H1 (cell line): ENCODE results near the gene LDAH. TPM values are rescaled to one million over a fixed set of nuclear protein-coding genes. Genes with fewer than 3 reads are reported as not detected.

ENCODE experiments used
- CTCF ChIA-PET: fragments of 300-600 bp; sonication (Branson Sonifier 250); formaldehyde crosslinking; loops from one replicate; lab custom pipeline; 2021; ENCODE audit not compliant: partially characterized antibody; lab: Charles Lee
- POLR2A ChIA-PET: fragments of 300-600 bp; sonication (Branson Sonifier 250); formaldehyde crosslinking; loops from one replicate; lab custom pipeline; 2021; ENCODE audit warnings: inconsistent platforms; ENCODE audit not compliant: partially characterized antibody; lab: Charles Lee
- DNase-seq, 2 experiments: peaks; one replicate each; pipeline versions ENCODE4 v3.0.0 to v3.0.0-alpha.2; 2010 to 2022; ENCODE audit warnings: low spot score in 2 of 2, low read depth in 1 of 2, mixed read lengths in 1 of 2
- FAIRE-seq: peaks from 2 replicates; lab custom pipeline; 2011; peaks lifted over from hg19 to GRCh38; lab: Jason Lieb, UNC
- H2AFZ ChIP-seq: 2 replicates; pipeline ENCODE4 v1.8.1; 2012; ENCODE audit warnings: low read length, inconsistent platforms
- H2AK5ac ChIP-seq: 2 replicates; pipeline ENCODE4 v1.6.1; 2013; ENCODE audit warnings: low read depth, low read length
- H2BK120ac ChIP-seq: replicated peaks from 2 replicates; pipeline ENCODE3; 2013; ENCODE audit warnings: low read depth, low read length, inconsistent platforms
- H2BK12ac ChIP-seq: 2 replicates; pipeline ENCODE4 v1.6.1; 2013; ENCODE audit warnings: low read depth, low read length
- H2BK15ac ChIP-seq: 2 replicates; pipeline ENCODE4 v1.6.1; 2013; ENCODE audit warnings: low read length
- H2BK20ac ChIP-seq: 2 replicates; pipeline ENCODE4 v1.6.1; 2013; ENCODE audit warnings: low read length
- H2BK5ac ChIP-seq: 2 replicates; pipeline ENCODE4 v1.6.1; 2013; ENCODE audit warnings: low read depth, low read length
- H3K14ac ChIP-seq: 2 replicates; pipeline ENCODE4 v1.6.1; 2013; ENCODE audit warnings: inconsistent platforms; ENCODE audit not compliant: insufficient read length
- H3K18ac ChIP-seq: 2 replicates; pipeline ENCODE4 v1.6.1; 2013; ENCODE audit warnings: low read length; ENCODE audit errors: extremely low read depth
- H3K23ac ChIP-seq: 2 replicates; pipeline ENCODE4 v1.6.1; 2013; ENCODE audit warnings: inconsistent platforms; ENCODE audit not compliant: insufficient read length
- H3K23me2 ChIP-seq: 2 replicates; pipeline ENCODE4 v1.6.1; 2013; ENCODE audit warnings: low read depth, low read length
- H3K27ac ChIP-seq: 2 replicates; pipeline ENCODE4 v1.6.1; 2011; ENCODE audit warnings: low read depth, low read length, inconsistent platforms
- H3K27me3 ChIP-seq, 4 experiments: replicated peaks in 1 of 4; 1 replicate in 1 of 4; 2 replicates in 3 of 4; pipeline versions ENCODE4 v1.6.1 to v1.8.1; 2011 to 2013; ENCODE audit warnings: low read length in 3 of 4, mild to moderate bottlenecking in 3 of 4, inconsistent platforms in 2 of 4, mixed read lengths in 2 of 4, moderate library complexity in 1 of 4; ENCODE audit not compliant: control insufficient read depth in 3 of 4, insufficient read depth in 3 of 4; ENCODE audit errors: extremely low read depth in 1 of 4
- H3K36me3 ChIP-seq, 4 experiments: 2 replicates each; pipeline versions ENCODE4 v1.6.1 to v1.8.1; 2011 to 2013; ENCODE audit warnings: mild to moderate bottlenecking in 4 of 4, low read length in 3 of 4, moderate library complexity in 2 of 4, control low read depth in 1 of 4, inconsistent platforms in 1 of 4; ENCODE audit not compliant: insufficient read depth in 4 of 4, control insufficient read depth in 2 of 4
- H3K4ac ChIP-seq: replicated peaks from 2 replicates; pipeline ENCODE3; 2013; ENCODE audit warnings: low read length, low read depth, mixed read lengths, inconsistent platforms; ENCODE audit not compliant: insufficient read length
- H3K4me1 ChIP-seq, 4 experiments: replicated peaks in 1 of 4; 1 replicate in 1 of 4; 2 replicates in 3 of 4; pipeline versions ENCODE4 v1.6.1 to v1.8.1; 2011 to 2013; ENCODE audit warnings: low read length in 3 of 4, inconsistent platforms in 2 of 4, mixed read lengths in 1 of 4; ENCODE audit not compliant: insufficient read depth in 4 of 4, control insufficient read depth in 3 of 4
- H3K4me2 ChIP-seq, 2 experiments: 2 replicates each; pipeline versions ENCODE4 v1.6.1 to v1.8.1; 2011 to 2013; ENCODE audit warnings: low read depth in 2 of 2, low read length in 2 of 2, control low read depth in 1 of 2, inconsistent platforms in 1 of 2, mild to moderate bottlenecking in 1 of 2; ENCODE audit not compliant: insufficient read depth in 1 of 2
- H3K4me3 ChIP-seq, 4 experiments: fragments of 200-600, 300-600 bp in 1 of 4; sonication (generic), shearing (Covaris generic), sonication (Bioruptor Twin) in 1 of 4; 2 replicates each; pipeline versions ENCODE4 v1.5.1 to v1.8.1; 2011 to 2016; ENCODE audit warnings: low read length in 4 of 4, low read depth in 3 of 4, control low read depth in 2 of 4, inconsistent platforms in 2 of 4, mild to moderate bottlenecking in 2 of 4, mixed read lengths in 1 of 4, moderate library complexity in 1 of 4; ENCODE audit not compliant: insufficient read depth in 2 of 4; ENCODE audit errors: extremely low read depth in 1 of 4
- H3K56ac ChIP-seq: replicated peaks from 2 replicates; pipeline ENCODE3; 2013; ENCODE audit warnings: low read depth, mild to moderate bottlenecking, mixed read lengths, low read length, inconsistent platforms; ENCODE audit not compliant: insufficient read length
- H3K79me1 ChIP-seq: 2 replicates; pipeline ENCODE4 v1.6.1; 2013; ENCODE audit warnings: low read depth, low read length, control low read depth
- H3K79me2 ChIP-seq, 2 experiments: 2 replicates each; pipeline versions ENCODE4 v1.6.1 to v1.8.1; 2012 to 2013; ENCODE audit warnings: low read length in 2 of 2, mild to moderate bottlenecking in 2 of 2, inconsistent platforms in 1 of 2; ENCODE audit not compliant: insufficient read depth in 2 of 2, control insufficient read depth in 1 of 2
- H3K9ac ChIP-seq, 4 experiments: replicated peaks in 1 of 4; 1 replicate in 1 of 4; 2 replicates in 3 of 4; pipeline versions ENCODE4 v1.6.1 to v1.8.1; 2011 to 2013; ENCODE audit warnings: low read depth in 3 of 4, low read length in 3 of 4, control low read depth in 2 of 4, mild to moderate bottlenecking in 2 of 4, moderate library complexity in 2 of 4, inconsistent platforms in 1 of 4; ENCODE audit errors: extremely low read depth in 1 of 4
- H3K9me3 ChIP-seq, 2 experiments: 2 replicates each; pipeline versions ENCODE4 v1.6.1 to v1.8.1; 2012 to 2013; ENCODE audit warnings: mild to moderate bottlenecking in 2 of 2, moderate library complexity in 2 of 2, control low read depth in 1 of 2, inconsistent platforms in 1 of 2, low read depth in 1 of 2, low read length in 1 of 2, mixed read lengths in 1 of 2; ENCODE audit not compliant: insufficient read depth in 2 of 2
- H4K20me1 ChIP-seq, 2 experiments: replicated peaks in 1 of 2; 2 replicates each; pipeline versions ENCODE3 to v1.8.1; 2011 to 2013; ENCODE audit warnings: inconsistent platforms in 2 of 2, low read length in 2 of 2, mild to moderate bottlenecking in 1 of 2; ENCODE audit not compliant: insufficient read depth in 2 of 2, control insufficient read depth in 1 of 2
- H4K5ac ChIP-seq: 2 replicates; pipeline ENCODE4 v1.6.1; 2013; ENCODE audit warnings: low read length, low read depth, mixed read lengths, inconsistent platforms; ENCODE audit not compliant: insufficient read length
- H4K8ac ChIP-seq: 2 replicates; pipeline ENCODE4 v1.8.0; 2013; ENCODE audit warnings: mild to moderate bottlenecking, moderate library complexity, low read length, inconsistent platforms; ENCODE audit not compliant: insufficient read depth; ENCODE audit errors: extremely low read depth
- H4K91ac ChIP-seq: replicated peaks from 2 replicates; pipeline ENCODE3; 2013; ENCODE audit warnings: low read length, mixed read lengths, inconsistent platforms; ENCODE audit not compliant: insufficient read length
- ASH2L ChIP-seq: fragments of 200-600, 300-600 bp; sonication (generic); IDR thresholded peaks from one replicate; pipeline ENCODE4 v1.7.1; 2017; ENCODE audit warnings: low read length
- EZH2 ChIP-seq: fragments of 200-600 bp; sonication (generic); IDR thresholded peaks from 2 replicates; pipeline ENCODE4 v1.7.1; 2012; ENCODE audit warnings: low read depth, mild to moderate bottlenecking, moderate library complexity, low read length, inconsistent platforms; ENCODE audit not compliant: severe bottlenecking
- RXRA ChIP-seq: IDR thresholded peaks from 2 replicates; pipeline ENCODE4 v1.6.1; 2011; ENCODE audit warnings: low read depth, mild to moderate bottlenecking, low read length, moderate library complexity; ENCODE audit not compliant: insufficient read depth
- SIN3A ChIP-seq, 2 experiments: IDR thresholded peaks in 1 of 2; conservative IDR thresholded peaks in 1 of 2; 2 replicates each; pipeline ENCODE4 v1.6.1; 2011 to 2012; ENCODE audit warnings: low read length in 2 of 2, improper control_type of control experiment in 1 of 2, low read depth in 1 of 2, mild to moderate bottlenecking in 1 of 2
- TAF1 ChIP-seq: IDR thresholded peaks from 2 replicates; pipeline ENCODE4 v1.6.1; 2011; ENCODE audit warnings: mild to moderate bottlenecking, low read depth, low read length
- YY1 ChIP-seq: IDR thresholded peaks from 2 replicates; pipeline ENCODE4 v1.6.1; 2011; ENCODE audit warnings: low read depth, mild to moderate bottlenecking, low read length
- WGBS, 2 experiments: shearing (Covaris generic) in 1 of 2; methylation state at CpG; one replicate each; pipeline versions ENCODE4 v1.1.6 to v1.1.7; 2013 to 2015; ENCODE audit warnings: low lambda C conversion rate in 2 of 2, mixed read lengths in 2 of 2, inconsistent platforms in 1 of 2, low coverage in 1 of 2, missing lambda C conversion rate in 1 of 2; ENCODE audit not compliant: insufficient replicate concordance in 2 of 2, insufficient coverage in 1 of 2, insufficient read length in 1 of 2; ENCODE audit errors: extremely low coverage in 1 of 2, missing lambda C conversion rate in 1 of 2; 5-methylcytosine and 5-hydroxymethylcytosine counted together
- polyA plus RNA-seq, 7 experiments: library from polyadenylated mRNA; depleted of rRNA in 3 of 7; stranded (reverse) in 5 of 7; unstranded in 2 of 7; fragments of >200 nt in 5 of 7; fragments of 200-250 nt in 2 of 7; gene quantifications; 1 replicate in 5 of 7; 2 replicates in 1 of 7; 4 replicates in 1 of 7; pipeline versions ENCODE4 v1.2.1 to v1.2.3, GENCODE V29; 2011 to 2013; ENCODE audit warnings: missing spikeins in 2 of 7, mixed read lengths in 2 of 7
- total RNA-seq: library from RNA; stranded (reverse); fragmentation: NEBNext Ultra II Directional; extraction: Animal tissue kit (Norgen Biotek cat#: 25700); gene quantifications from 2 replicates; pipeline ENCODE4 v1.2.1, GENCODE V29; 2021
- TF ChIP-seq, protein P1 (sequence below), 3 experiments: IDR thresholded peaks; 1 replicate in 2 of 3; 2 replicates in 1 of 3; pipeline versions ENCODE4 v1.5.1 to v1.6.1; 2011; ENCODE audit warnings: low read length in 3 of 3, mild to moderate bottlenecking in 3 of 3, inconsistent platforms in 2 of 3, low read depth in 1 of 3, moderate library complexity in 1 of 3; ENCODE audit not compliant: insufficient read depth in 1 of 3; ENCODE audit errors: control extremely low read depth in 1 of 3

The LDAH gene
- total and polyA plus RNA-seq, 2 of the 8 experiments (the other 6 are each of a cell fraction or from before 2014, with no cell fraction given) = 10.9 to 26.3 TPM

DNA sequence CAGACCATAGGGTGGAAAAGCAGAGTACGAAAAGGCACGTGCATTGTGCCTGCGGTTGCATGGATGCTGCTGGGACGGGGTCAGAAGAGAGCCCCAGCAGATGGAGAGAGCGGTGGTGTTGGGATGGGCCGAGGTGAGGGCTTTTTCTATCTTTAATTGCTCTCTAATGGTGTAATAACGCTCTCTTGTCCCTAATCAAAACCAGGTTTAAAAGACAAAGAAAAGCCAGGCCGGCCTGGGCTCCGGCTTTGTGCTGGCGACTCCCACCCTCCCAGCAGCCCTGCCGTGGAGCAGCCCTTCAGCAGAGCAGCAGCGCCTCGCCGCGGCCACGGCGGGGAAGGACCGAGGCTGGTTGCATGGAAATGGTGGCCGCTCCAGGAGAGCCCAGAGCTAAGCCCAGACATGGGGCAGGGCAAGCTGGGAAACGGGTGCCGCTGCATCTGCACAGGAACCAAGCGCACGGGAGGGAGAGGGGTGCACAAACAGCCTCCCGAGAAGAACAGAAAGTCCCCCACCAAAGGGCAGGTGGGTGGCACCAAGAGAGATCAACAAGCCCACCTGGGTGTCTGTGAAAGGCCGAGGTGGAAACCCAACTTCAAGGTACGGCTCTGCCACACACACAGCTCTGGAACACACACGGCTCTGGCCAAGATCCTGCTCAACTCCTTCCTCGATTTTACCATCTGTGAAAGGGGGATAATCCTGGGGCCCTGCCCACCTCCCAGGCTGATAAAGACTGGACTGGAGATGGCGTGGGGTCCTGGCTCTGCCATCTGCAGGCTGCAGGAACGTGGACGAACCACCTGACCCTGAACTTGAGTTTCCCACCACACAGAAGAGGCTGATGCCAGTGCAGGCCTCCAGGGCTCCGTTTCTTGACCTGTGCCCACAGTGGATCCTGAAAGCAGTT lies 187.0 kb downstream of the LDAH start:
- peak overlapping the region; percentile 47; the same call in 1 of the 2 replicates for H4K8ac ChIP-seq
- H4K20me1 ChIP-seq = no peaks in the 10 kb centered on the region
- POLR2A ChIA-PET = interaction anchor here (0.9 to 4.8 kb wide), 4 partner anchors 189 to 224 kb away, joined by 3 to 57 read pairs (median 4); partner anchors contain the start of gene RHOB
- peak overlapping the region in 2 of 4 experiments; percentile 25 to 32; a peak in 2 of 7 replicates for H3K9ac ChIP-seq
- peaks cover 0 to 8% (median 3%) of the 10 kb centered on the region in 4 experiments; a peak in 4 of 7 replicates for H3K4me1 ChIP-seq
- peak overlapping the region in 1 of 2 experiments; percentile 52; a peak in 1 of 4 replicates for H3K4me2 ChIP-seq
- no peaks in the 10 kb centered on the region for H3K23me2 ChIP-seq
- FAIRE-seq (peak; percentile 68), DNase-seq (peak; percentile 70 to 96)
- H2BK120ac ChIP-seq = no peak overlapping the region
- H4K91ac ChIP-seq = no peak overlapping the region
- no peak overlapping the region for H3K4me3 ChIP-seq
- no peak overlapping the region for H3K56ac ChIP-seq
- H3K79me1 ChIP-seq = no peaks in the 10 kb centered on the region
- H3K23ac ChIP-seq = no peak overlapping the region
- H3K18ac ChIP-seq = peak overlapping the region; percentile 63; the same call in 1 of the 2 replicates
- peak overlapping the region; percentile 38; the same call in 1 of the 2 replicates for H2BK5ac ChIP-seq
- no peak overlapping the region for H3K4ac ChIP-seq
- no peak overlapping the region for H2AK5ac ChIP-seq
- H3K79me2 ChIP-seq = no peaks in the 10 kb centered on the region
- H3K14ac ChIP-seq = no peak overlapping the region
- 41% methylated on average over 30 of the region's 32 CpGs; no CpG with 5 or more reads in 1 of the 2 experiments for WGBS, 2 experiments
- no peaks in the 10 kb centered on the region for H3K27me3 ChIP-seq
- H3K9me3 ChIP-seq = no peaks in the 10 kb centered on the region
- H2AFZ ChIP-seq = peak overlapping the region; percentile 84; the same call in 1 of the 2 replicates
- CTCF ChIA-PET = interaction anchor here (0.6 to 17.7 kb wide), 44 partner anchors 8 to 272 kb away, joined by 3 to 367 read pairs (median 4); partner anchors contain the start of genes HS1BP3 and RHOB
- H4K5ac ChIP-seq = no peak overlapping the region
- H2BK12ac ChIP-seq = no peak overlapping the region
- H2BK15ac ChIP-seq = no peak overlapping the region
- no peaks in the 10 kb centered on the region for H3K36me3 ChIP-seq
- H3K27ac ChIP-seq = no peak overlapping the region
- H2BK20ac ChIP-seq = no peak overlapping the region
- no peak for TF ChIP-seq RXRA
- no peak for TF ChIP-seq ASH2L
- peak; percentile 87 for TF ChIP-seq YY1
- TF ChIP-seq, protein P1, sequence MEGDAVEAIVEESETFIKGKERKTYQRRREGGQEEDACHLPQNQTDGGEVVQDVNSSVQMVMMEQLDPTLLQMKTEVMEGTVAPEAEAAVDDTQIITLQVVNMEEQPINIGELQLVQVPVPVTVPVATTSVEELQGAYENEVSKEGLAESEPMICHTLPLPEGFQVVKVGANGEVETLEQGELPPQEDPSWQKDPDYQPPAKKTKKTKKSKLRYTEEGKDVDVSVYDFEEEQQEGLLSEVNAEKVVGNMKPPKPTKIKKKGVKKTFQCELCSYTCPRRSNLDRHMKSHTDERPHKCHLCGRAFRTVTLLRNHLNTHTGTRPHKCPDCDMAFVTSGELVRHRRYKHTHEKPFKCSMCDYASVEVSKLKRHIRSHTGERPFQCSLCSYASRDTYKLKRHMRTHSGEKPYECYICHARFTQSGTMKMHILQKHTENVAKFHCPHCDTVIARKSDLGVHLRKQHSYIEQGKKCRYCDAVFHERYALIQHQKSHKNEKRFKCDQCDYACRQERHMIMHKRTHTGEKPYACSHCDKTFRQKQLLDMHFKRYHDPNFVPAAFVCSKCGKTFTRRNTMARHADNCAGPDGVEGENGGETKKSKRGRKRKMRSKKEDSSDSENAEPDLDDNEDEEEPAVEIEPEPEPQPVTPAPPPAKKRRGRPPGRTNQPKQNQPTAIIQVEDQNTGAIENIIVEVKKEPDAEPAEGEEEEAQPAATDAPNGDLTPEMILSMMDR (IDR thresholded peaks at IDR 0.05; ENCODE audit: control extremely low read depth in 1 of 3, insufficient read depth in 1 of 3, low read depth in 1 of 3, low read length in 3 of 3) = peak in 2 of 3 experiments; percentile 98; a peak in 3 of 4 replicates
- 0 out of 4 replicates have a peak, but pooled peaks of 1 of the 2 experiments have one; percentile 16 for TF ChIP-seq SIN3A (conservative IDR thresholded peaks at IDR 0.05 in 1 of 2, IDR thresholded peaks at IDR 0.05 in 1 of 2; ENCODE audit: low read depth in 1 of 2, low read length in 2 of 2)
- TF ChIP-seq EZH2 = no peak
- TF ChIP-seq TAF1 = no peak
